ENCODE data around the gene PUS3. TPM values are rescaled to one million over a fixed set of nuclear protein-coding genes. Genes with fewer than 3 reads are reported as not detected.

Gene PUS3
- polyA plus RNA-seq, result 16.2 TPM
- long read RNA-seq, donor 1, partial matches to known transcripts, result 0 of 3 reads
- long read RNA-seq, donor 1, other reads (novel, unspliced or antisense), result 0 of 3 reads
- long read RNA-seq, donor 2, transcript PUS3-205 (3 exons, 1,419 nt), result major isoform, 5 of 11 reads
- long read RNA-seq, donor 2, partial matches to known transcripts, result 0 of 11 reads
- long read RNA-seq, donor 2, other reads (novel, unspliced or antisense), result 0 of 11 reads
- long read RNA-seq, donor 3, result 0 reads
- long read RNA-seq, donor 4, partial matches to known transcripts, result 0 of 1 reads
- long read RNA-seq, donor 4, other reads (novel, unspliced or antisense), result 0 of 1 reads
- long read RNA-seq, donor 5, partial matches to known transcripts, result 0 of 2 reads
- long read RNA-seq, donor 5, other reads (novel, unspliced or antisense), result 0 of 2 reads
- long read RNA-seq, donor 6, transcript PUS3-201 (4 exons, 1,843 nt), result major isoform, 6 of 16 reads
- long read RNA-seq, donor 6, partial matches to known transcripts, result 7 of 16 reads
- long read RNA-seq, donor 6, other reads (novel, unspliced or antisense), result 0 of 16 reads
- long read RNA-seq, donor 7, partial matches to known transcripts, result 0 of 2 reads
- long read RNA-seq, donor 7, other reads (novel, unspliced or antisense), result 0 of 2 reads
- long read RNA-seq, donor 8, partial matches to known transcripts, result 0 of 9 reads
- long read RNA-seq, donor 8, other reads (novel, unspliced or antisense), result 0 of 9 reads
- long read RNA-seq, donor 9, partial matches to known transcripts, result 0 of 6 reads
- long read RNA-seq, donor 9, other reads (novel, unspliced or antisense), result 0 of 6 reads
- long read RNA-seq, donor 10, partial matches to known transcripts, result 0 of 3 reads
- long read RNA-seq, donor 10, other reads (novel, unspliced or antisense), result 0 of 3 reads
- long read RNA-seq, donor 11, transcript PUS3-201 (4 exons, 1,843 nt), result major isoform, 5 of 5 reads
- long read RNA-seq, donor 11, partial matches to known transcripts, result 0 of 5 reads
- long read RNA-seq, donor 11, other reads (novel, unspliced or antisense), result 0 of 5 reads

- Histone ChIP-seq H3K4me3 (ENCODE audit: low read length) (peak within 1 kb of the TSS; percentile 54), H3K27me3 (ENCODE audit: control insufficient read depth, insufficient read depth, low read length) (peaks cover 27% of the 10 kb centered on the region), H3K9me3 (ENCODE audit: control insufficient read depth, low read depth, low read length) (peaks cover 5% of the 10 kb centered on the region), H3K4me1 (ENCODE audit: control insufficient read depth, insufficient read depth, low read length) (peaks cover 14% of the 10 kb centered on the region), H3K27ac (ENCODE audit: low read length) (peak within 1 kb of the TSS; percentile 40), H3K36me3 (ENCODE audit: control insufficient read depth, insufficient read depth, low read length) (peaks cover 9% of the 10 kb centered on the region)
- peak; percentile 85 to 86 for DNase-seq
- WGBS (ENCODE audit: insufficient coverage, low lambda C conversion rate), result 12% methylated on average over 10 of the region's 31 CpGs
These were observed at the start of gene PUS3 for GRCh38 chr11:125902927-125903710. Gene PUS3, minus strand, starts transcription at chr11:125903206. Its CDS starts 6,922 bp downstream, at chr11:125896284.

GRCh38 chr11:125952559-125952958, 49.6 kb upstream of the PUS3 start:
- H3K9me3 ChIP-seq (ENCODE audit: control insufficient read depth, low read depth, low read length), result no peaks in the 10 kb centered on the region
- H3K4me1 ChIP-seq (ENCODE audit: control insufficient read depth, insufficient read depth, low read length), result no peaks in the 10 kb centered on the region
- no peaks in the 10 kb centered on the region for H3K27me3 ChIP-seq (ENCODE audit: control insufficient read depth, insufficient read depth, low read length)
- H3K27ac ChIP-seq (ENCODE audit: low read length), result no peak overlapping the region
- H3K4me3 ChIP-seq (ENCODE audit: low read length), result no peak overlapping the region
- no peak for DNase-seq
- WGBS (ENCODE audit: insufficient coverage, low lambda C conversion rate), result no CpG with 5 or more reads among the region's 2 CpGs
- peaks cover 13% of the 10 kb centered on the region for H3K36me3 ChIP-seq (ENCODE audit: control insufficient read depth, insufficient read depth, low read length)

- no peak for DNase-seq
- H3K4me1 ChIP-seq (ENCODE audit: control insufficient read depth, insufficient read depth, low read length), result no peaks in the 10 kb centered on the region
- H3K27me3 ChIP-seq (ENCODE audit: control insufficient read depth, insufficient read depth, low read length), result no peaks in the 10 kb centered on the region
- H3K27ac ChIP-seq (ENCODE audit: low read length), result no peak overlapping the region
- H3K9me3 ChIP-seq (ENCODE audit: control insufficient read depth, low read depth, low read length), result no peaks in the 10 kb centered on the region
- peaks cover 9% of the 10 kb centered on the region for H3K36me3 ChIP-seq (ENCODE audit: control insufficient read depth, insufficient read depth, low read length)
- H3K4me3 ChIP-seq (ENCODE audit: low read length), result no peak overlapping the region
- no CpG with 5 or more reads among the region's 11 CpGs for WGBS (ENCODE audit: insufficient coverage, low lambda C conversion rate)
These were observed 48.7 kb upstream of the PUS3 start for GRCh38 chr11:125951731-125952130.

GRCh38 chr11:125950696-125951651, 48.0 kb upstream of the PUS3 start:
- H3K27me3 ChIP-seq (ENCODE audit: control insufficient read depth, insufficient read depth, low read length), result no peaks in the 10 kb centered on the region
- H3K27ac ChIP-seq (ENCODE audit: low read length), result no peak overlapping the region

GRCh38 chr11:125950178-125950490, 47.1 kb upstream of the PUS3 start:
- Histone ChIP-seq H3K4me3 (ENCODE audit: low read length) (no peak overlapping the region), H3K4me1 (ENCODE audit: control insufficient read depth, insufficient read depth, low read length) (no peaks in the 10 kb centered on the region), H3K9me3 (ENCODE audit: control insufficient read depth, low read depth, low read length) (no peaks in the 10 kb centered on the region), H3K27me3 (ENCODE audit: control insufficient read depth, insufficient read depth, low read length) (no peaks in the 10 kb centered on the region), H3K27ac (ENCODE audit: low read length) (no peak overlapping the region), H3K36me3 (ENCODE audit: control insufficient read depth, insufficient read depth, low read length) (no peaks in the 10 kb centered on the region)
- no CpG with 5 or more reads among the region's 11 CpGs for WGBS (ENCODE audit: insufficient coverage, low lambda C conversion rate)
- no peak for DNase-seq

More at GRCh38 chr11:125950696-125951651, 48.0 kb upstream of the PUS3 start:
- no peaks in the 10 kb centered on the region for H3K4me1 ChIP-seq (ENCODE audit: control insufficient read depth, insufficient read depth, low read length)
- peaks cover 3% of the 10 kb centered on the region for H3K36me3 ChIP-seq (ENCODE audit: control insufficient read depth, insufficient read depth, low read length)
- peak; percentile 35 to 51 for DNase-seq
- no CpG with 5 or more reads among the region's 15 CpGs for WGBS (ENCODE audit: insufficient coverage, low lambda C conversion rate)
- no peaks in the 10 kb centered on the region for H3K9me3 ChIP-seq (ENCODE audit: control insufficient read depth, low read depth, low read length)
- H3K4me3 ChIP-seq (ENCODE audit: low read length), result no peak overlapping the region

GRCh38 chr11:125949271-125950177, 46.5 kb upstream of the PUS3 start:
- no peak for DNase-seq
- H3K36me3 ChIP-seq (ENCODE audit: control insufficient read depth, insufficient read depth, low read length), result no peaks in the 10 kb centered on the region
- H3K27me3 ChIP-seq (ENCODE audit: control insufficient read depth, insufficient read depth, low read length), result no peaks in the 10 kb centered on the region
- no peak overlapping the region for H3K4me3 ChIP-seq (ENCODE audit: low read length)
- no peak overlapping the region for H3K27ac ChIP-seq (ENCODE audit: low read length)
- no peaks in the 10 kb centered on the region for H3K4me1 ChIP-seq (ENCODE audit: control insufficient read depth, insufficient read depth, low read length)
- no peaks in the 10 kb centered on the region for H3K9me3 ChIP-seq (ENCODE audit: control insufficient read depth, low read depth, low read length)
- WGBS (ENCODE audit: insufficient coverage, low lambda C conversion rate), result 96% methylated on average over 4 of the region's 22 CpGs

GRCh38 chr11:125948278-125949051, 45.5 kb upstream of the PUS3 start:
- no peaks in the 10 kb centered on the region for H3K4me1 ChIP-seq (ENCODE audit: control insufficient read depth, insufficient read depth, low read length)
- no peaks in the 10 kb centered on the region for H3K27me3 ChIP-seq (ENCODE audit: control insufficient read depth, insufficient read depth, low read length)
- H3K9me3 ChIP-seq (ENCODE audit: control insufficient read depth, low read depth, low read length), result no peaks in the 10 kb centered on the region
- 40% methylated on average over 1 of the region's 23 CpGs for WGBS (ENCODE audit: insufficient coverage, low lambda C conversion rate)
- no peak for DNase-seq
- no peak overlapping the region for H3K4me3 ChIP-seq (ENCODE audit: low read length)
- no peak overlapping the region for H3K27ac ChIP-seq (ENCODE audit: low read length)
- no peaks in the 10 kb centered on the region for H3K36me3 ChIP-seq (ENCODE audit: control insufficient read depth, insufficient read depth, low read length)

GRCh38 chr11:125947419-125948277, 44.6 kb upstream of the PUS3 start:
- H3K4me1 ChIP-seq (ENCODE audit: control insufficient read depth, insufficient read depth, low read length), result no peaks in the 10 kb centered on the region
- H3K4me3 ChIP-seq (ENCODE audit: low read length), result no peak overlapping the region
- H3K27me3 ChIP-seq (ENCODE audit: control insufficient read depth, insufficient read depth, low read length), result no peaks in the 10 kb centered on the region
- DNase-seq, result no peak
- no peaks in the 10 kb centered on the region for H3K36me3 ChIP-seq (ENCODE audit: control insufficient read depth, insufficient read depth, low read length)
- no peaks in the 10 kb centered on the region for H3K9me3 ChIP-seq (ENCODE audit: control insufficient read depth, low read depth, low read length)
- WGBS (ENCODE audit: insufficient coverage, low lambda C conversion rate), result no CpG with 5 or more reads among the region's 24 CpGs
- no peak overlapping the region for H3K27ac ChIP-seq (ENCODE audit: low read length)
